HG03469 (cell line): Measurements from ENCODE around the gene KRTAP10-8.
"Not testable (repeated sequence)": the region's sequence is repeated elsewhere in the genome, so short reads cannot be mapped to it uniquely, and the experiment has no call there.

Source experiments
- ATAC-seq: cut with Tn5 transposase; IDR thresholded peaks from one replicate; pipeline ENCODE4 v1.9.1; 2021; ENCODE audit warnings: mild to moderate bottlenecking, moderate library complexity, moderate number of reproducible peaks; ENCODE audit not compliant: unreplicated experiment

Gene KRTAP10-8

DNA sequence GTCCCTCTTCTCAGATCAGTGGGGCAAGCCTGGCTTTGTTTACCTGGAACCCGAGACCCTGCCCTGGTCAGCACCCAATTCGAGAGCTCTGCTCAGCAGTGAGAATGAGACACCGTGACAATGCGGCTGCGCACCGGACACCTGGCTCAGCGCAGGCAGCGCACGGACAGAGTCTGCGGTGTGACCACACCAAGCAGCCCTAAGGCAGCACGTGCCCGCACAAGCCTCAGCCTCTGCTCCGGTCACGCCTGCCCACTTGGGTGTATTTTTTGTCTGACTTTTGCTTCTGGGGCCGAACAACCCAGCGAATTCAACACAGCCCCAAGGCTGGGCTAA, 4.7 kb downstream of the KRTAP10-8 start:
- no peak for ATAC-seq

DNA sequence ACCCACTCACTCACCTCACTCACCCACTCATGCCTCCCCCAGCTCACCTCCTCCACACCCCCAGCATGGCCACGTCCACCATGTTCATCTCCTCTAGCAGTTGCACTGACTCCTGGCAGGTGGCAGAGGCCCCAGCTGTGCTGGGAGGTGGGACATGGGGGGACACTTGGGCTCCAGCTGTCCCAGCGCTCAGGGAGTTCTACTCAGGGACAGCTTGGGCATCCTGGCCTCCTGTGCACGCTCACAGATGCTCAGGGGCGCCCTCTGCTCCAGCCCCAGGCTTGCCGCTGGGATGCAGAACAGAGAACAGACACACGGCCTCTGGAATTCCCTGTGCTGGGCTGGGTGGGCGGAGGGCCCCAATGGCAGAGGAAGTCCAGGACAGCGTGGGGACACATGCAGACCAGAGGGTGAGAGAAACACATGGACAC, 5.2 kb downstream of the KRTAP10-8 start:
- ATAC-seq: no peak

DNA sequence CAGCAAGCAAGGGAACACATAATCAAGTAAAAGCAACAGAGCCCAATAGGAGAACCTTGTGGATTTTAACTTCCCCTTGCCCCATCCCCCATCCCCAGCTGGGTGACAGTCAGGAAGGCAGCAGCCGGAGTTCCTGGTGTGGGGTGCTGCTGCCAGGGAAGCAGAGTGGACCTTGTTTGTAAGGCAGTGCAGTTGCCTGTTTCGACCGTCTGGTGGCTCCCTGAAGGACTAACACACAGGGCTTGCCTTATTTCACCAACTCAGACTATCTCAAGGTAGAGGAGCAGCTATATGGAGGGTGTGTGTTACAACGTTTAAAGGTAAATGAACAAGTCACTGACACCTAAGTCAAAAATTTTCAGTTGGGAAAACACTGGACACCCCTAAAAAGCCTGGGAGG, 6.6 kb downstream of the KRTAP10-8 start:
- no peak for ATAC-seq

DNA sequence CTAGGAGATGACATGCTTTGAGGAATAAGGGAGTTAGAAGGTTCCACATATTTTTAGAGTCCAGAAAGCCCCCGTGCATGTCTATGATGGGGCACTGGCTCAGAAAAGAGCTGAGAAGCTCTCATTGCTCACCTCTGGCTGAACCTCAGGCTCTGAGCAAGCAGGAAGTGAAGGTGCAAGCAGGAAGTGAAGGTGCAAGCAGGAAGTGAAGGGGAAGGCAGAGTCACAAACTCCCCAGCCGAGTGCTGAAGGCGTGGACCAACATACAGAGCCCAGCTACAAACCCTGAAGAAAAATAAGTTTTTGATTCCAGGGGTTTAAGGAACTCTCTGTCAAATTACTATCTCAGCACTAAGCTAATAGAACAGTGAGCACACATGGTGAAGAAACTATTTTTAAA, 7.0 kb downstream of the KRTAP10-8 start:
- ATAC-seq: no peak

DNA sequence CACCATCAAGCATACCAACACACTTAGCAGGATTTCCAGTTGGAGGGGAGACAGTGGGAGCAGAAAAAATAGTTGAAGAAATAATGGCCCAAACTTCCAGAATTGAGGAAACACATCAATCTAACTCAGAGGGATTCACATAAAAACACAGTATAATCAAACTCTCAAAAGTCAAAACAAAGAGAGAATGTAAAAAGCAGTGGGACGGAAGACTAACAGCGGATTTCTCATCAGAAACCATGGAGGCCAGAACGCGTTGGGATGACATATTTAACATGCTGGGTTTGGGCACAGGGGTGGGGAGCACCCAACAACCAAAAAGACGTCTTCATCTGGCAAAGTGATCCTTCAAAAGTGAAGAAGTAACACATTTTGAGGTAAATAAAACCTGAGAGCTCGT, 8.0 kb downstream of the KRTAP10-8 start:
- no peak for ATAC-seq

DNA sequence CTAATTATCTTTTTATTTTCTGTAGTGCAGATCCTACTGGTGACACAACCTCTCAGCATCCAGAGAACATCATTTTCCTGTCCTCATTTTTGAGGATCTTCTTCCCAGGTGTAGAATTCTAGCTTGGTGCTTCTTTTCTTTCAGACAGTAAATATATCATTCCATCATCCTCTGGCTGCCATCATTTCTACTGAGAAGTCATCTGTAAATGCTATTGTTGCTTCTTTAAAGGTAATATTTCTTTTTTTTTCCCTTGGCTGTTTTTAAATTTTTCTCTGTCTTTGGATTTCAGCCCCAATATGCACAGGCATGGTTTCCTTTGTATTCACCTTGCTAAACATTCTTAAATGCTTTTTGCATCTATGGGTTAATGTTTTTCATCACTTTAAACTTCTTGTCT, 11.7 kb downstream of the KRTAP10-8 start:
- ATAC-seq: no peak

DNA sequence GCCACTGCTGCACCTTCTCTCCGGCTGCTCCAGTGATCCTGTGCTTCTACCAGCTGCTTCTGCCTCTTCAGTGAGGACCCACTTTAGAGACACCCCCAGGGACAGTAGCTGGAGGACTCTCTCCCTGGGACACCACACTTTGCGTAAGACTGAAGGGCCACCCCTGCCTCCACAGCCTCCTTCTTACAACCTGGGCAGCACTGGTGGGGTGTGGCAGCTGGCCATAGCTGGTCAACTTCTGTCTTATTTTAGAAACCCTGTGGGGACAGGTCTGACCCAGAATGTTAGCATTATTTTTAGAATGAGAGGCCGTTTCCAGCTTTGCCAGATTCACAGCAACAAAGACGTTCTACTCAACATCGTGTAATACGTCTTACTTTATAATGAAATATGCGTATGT, 13.9 kb downstream of the KRTAP10-8 start:
- ATAC-seq: no peak

DNA sequence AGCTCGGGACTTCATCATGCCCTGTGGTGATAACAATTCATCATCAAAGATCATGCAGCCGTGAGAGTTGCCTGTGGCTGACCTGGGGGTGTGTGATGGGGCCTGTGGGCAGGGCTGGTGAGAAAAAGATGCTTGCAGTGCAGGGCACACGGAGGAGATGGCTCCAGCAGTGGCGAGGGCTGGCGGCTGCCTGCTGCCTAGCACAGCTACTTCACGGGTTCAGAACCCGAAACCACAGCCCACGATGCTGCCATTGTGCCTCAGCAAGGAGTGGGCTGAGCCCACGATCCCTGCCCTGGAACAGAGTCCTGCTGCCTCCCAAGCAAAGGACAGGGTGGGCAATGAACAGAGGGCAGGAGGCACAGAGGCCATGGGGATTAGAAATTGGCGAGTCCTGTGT, 14.4 kb downstream of the KRTAP10-8 start:
- ATAC-seq: no peak

DNA sequence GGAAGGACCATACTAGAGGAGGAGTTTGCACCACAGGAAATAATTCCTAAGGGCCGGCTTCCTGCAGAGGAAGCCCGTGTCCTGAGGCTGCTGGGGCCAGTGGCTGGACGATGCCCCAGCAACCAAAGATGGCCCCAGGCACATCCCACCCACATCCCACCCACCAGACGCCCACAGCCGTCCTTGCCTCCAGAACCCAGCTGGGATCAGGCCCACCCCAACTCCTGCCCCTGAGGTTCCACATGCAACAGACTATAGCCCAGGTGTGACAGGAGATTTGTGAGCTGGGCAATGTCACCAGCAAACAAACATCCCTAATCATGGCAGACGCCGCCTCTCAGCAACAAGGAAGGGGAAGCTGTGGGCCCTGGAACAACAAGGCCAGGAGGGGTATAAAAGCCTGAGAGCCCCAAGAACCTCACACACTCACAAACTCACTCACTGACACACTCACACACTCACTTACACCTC, 14.8 kb downstream of the KRTAP10-8 start, which contains the start of gene KRTAP10-9:
Gene KRTAP10-9, plus strand, starts transcription at position 421 of the 471 bp plus-strand sequence. CDS start 79 bp downstream, outside the sequence.
- no peak for ATAC-seq

DNA sequence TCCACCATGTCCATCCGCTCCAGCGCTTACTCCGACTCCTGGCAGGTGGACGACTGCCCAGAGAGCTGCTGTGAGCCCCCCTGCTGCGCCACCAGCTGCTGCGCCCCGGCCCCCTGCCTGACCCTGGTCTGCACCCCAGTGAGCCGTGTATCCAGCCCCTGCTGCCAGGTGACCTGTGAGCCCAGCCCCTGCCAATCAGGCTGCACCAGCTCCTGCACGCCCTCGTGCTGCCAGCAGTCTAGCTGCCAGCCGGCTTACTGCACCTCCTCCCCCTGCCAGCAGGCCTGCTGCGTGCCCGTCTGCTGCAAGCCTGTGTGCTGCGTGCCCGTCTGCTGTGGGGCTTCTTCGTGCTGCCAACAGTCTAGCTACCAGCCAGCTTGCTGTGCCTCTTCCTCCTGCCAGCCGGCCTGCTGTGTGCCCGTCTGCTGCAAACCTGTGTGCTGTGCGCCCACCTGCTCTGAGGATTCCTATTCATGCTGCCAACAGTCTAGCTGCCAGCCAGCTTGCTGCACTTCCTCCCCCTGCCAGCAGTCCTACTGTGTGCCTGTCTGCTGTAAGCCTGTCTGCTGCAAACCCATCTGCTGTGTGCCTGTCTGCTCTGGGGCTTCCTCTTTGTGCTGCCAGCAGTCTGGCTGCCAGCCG, 15.4 kb downstream of the KRTAP10-8 start:
- not testable (repeated sequence) for ATAC-seq

DNA sequence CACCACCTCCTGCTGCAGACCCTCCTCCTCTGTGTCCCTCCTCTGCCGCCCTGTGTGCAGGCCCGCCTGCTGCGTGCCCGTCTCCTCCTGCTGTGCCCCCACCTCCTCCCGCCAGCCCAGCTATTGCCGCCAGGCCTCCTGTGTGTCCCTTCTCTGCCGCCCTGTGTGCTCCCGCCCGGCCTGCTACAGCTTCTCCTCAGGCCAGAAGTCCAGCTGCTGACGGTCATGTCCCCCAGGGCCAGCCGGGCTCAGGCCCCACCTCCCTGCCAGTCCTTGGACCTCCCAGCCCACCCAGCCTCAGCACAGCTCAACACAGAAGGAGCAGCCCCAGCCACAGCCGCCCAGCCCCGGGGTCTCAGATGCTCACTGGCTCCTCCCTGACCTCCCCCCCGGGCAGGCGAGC, 16.0 kb downstream of the KRTAP10-8 start:
- ATAC-seq: not testable (repeated sequence)

DNA sequence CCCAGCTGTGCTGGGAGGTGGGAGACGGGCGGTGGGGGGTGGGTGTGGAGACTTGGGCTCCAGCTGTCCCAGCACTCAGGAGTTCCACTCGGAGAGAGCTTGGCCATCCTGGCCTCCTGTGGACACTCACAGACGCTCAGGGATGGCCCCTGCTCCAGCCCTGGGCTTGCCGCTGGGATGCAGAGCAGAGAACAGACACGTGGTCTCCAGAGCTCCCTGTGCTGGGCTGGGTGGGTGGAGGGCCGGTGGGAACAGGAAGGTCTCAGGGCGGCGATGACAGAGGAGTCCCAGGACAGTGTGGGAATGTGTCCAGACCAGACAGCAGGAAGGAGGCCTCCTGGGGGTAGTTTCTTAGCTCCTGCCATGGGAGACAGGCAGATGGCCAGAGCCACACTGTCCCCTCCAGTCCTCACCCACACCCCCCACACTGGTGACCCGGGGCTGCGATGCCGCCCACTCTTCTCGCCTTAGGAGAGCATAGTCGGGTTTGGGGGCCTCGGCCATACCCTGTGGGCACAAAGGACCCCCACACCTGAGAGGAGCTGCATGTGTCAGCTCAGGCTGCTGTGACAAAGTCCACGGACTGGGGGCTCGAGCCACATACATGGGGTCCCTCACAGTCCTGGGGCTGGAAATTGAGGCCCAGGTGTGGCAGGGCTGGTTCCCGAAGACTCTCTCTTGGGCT, 17.0 kb downstream of the KRTAP10-8 start:
- no peak for ATAC-seq

DNA sequence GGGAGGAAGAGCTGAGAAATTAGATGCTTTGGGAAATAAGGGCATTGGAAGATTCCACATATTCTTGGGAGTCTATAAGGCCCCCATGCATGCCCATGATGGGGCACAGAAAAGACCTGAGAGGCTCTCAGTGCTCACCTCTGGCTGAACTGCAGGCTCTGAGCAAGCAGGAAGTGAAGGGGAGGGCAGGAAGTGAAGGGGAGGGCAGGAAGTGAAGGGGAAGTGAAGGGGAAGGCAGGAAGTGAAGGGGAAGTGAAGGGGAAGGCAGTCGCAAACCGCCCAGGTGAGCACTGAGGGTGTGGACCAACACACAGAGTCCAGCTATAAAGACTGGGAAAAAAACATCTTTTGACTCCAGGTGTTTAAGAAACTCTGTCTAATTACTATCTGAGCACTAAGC, 18.6 kb downstream of the KRTAP10-8 start:
- no peak for ATAC-seq

DNA sequence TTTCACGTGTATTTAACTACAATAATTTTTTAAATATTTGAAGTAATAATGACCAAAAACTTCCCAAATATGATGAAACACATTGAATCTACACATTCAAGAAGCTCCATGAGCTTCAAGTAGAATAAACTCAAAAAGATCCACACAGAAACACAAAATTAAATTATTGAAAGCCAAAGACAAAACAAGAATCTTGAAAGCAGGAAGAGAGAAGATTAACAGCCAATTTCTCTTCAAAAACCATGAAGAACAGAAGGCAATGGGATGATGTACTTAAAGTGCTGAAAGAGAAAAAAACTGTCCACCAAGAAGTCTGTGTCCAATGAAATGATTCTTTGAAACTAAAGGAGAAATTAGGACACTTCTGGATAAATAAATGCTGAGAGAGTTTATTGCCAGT, 20.2 kb downstream of the KRTAP10-8 start:
- ATAC-seq: no peak

DNA sequence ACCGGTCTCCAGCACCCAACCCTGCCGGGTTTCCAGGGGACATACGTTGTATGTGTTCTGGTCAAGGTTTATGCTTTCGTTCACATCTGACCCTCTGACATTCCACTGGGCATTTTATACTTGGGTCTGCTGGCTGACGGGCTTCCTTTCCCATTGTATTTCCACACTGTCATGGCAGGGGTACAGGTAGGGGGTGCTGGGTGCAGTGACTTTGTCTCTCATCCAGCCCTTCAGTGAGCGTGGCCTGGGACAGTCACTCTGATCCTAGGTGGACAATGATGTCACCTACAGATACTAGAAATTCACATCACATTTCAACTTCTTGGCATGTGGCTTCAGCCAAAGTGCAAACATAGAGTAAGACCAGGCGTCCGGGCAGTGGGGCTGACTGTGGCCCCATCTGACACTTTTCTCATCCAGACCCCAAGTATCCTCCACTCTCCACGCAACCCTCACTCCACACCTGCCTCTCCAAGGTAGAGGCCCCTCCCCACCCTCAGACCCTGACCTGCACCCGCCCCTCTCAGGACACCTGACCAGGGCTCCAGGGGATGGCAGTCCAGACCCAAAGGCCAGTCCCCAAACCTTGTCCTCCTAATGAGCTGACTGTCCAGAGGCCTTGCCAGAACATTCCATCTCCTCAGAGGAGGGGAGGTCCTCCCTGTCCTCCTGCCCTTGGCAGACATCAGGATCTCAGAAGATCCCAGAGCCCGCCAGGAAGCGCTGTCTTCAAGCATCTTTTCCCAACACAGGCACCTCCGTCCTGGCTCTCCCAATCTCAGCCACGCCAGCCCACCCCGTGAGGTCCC, 24.5 kb downstream of the KRTAP10-8 start:
- no peak for ATAC-seq

DNA sequence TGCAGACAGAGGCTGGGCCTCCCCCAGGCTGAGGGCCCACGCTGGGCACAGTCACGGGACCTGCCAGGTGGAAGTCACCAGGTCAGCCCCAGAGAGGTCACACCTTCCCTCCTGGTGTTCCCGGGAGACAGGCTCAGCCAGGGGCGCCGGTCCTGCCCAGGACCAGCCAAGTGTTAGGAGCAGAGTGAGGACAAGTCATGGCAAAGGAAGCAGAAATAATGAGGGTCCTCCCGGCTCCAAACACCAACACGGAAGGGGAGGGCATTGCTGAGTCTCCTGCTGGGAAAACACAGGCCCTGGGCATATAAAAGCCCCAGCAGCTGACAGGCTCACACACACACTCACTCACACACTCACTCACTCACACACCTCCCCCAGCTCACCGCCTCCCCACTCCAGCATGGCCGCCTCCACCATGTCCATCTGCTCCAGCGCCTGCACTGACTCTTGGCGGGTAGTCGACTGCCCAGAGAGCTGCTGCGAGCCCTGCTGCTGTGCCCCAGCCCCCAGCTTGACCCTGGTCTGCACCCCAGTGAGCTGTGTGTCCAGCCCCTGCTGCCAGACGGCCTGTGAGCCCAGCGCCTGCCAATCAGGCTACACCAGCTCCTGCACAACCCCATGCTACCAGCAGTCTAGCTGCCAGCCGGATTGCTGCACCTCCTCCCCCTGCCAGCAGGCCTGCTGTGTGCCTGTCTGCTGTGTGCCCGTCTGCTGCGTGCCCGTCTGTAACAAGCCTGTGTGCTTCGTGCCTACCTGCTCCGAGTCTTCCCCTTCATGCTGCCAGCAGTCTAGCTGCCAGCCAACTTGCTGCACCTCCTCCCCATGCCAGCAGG, 25.4 kb downstream of the KRTAP10-8 start, which contains the start of gene KRTAP10-10:
Gene KRTAP10-10, plus strand, starts transcription at position 339 of the 833 bp plus-strand sequence. Its CDS starts 62 bp downstream, at position 401.
- no peak for ATAC-seq

DNA sequence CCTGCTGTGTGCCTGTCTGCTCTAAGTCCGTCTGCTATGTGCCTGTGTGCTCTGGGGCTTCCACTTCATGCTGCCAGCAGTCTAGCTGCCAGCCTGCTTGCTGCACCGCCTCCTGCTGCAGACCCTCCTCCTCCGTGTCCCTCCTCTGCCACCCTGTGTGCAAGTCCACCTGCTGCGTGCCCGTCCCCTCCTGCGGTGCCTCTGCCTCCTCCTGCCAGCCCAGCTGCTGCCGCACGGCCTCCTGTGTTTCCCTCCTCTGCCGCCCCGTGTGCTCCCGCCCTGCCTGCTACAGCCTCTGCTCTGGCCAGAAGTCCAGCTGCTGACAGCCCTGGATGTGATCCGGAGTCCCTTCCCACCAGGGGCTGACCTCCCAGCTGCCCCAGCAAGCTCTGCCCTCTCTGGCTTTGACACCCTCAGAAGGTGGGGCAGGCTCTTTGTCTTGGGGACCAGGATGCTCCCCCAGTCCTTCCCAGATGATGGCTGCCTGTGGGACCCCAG, 26.0 kb downstream of the KRTAP10-8 start:
- not testable (repeated sequence) for ATAC-seq

DNA sequence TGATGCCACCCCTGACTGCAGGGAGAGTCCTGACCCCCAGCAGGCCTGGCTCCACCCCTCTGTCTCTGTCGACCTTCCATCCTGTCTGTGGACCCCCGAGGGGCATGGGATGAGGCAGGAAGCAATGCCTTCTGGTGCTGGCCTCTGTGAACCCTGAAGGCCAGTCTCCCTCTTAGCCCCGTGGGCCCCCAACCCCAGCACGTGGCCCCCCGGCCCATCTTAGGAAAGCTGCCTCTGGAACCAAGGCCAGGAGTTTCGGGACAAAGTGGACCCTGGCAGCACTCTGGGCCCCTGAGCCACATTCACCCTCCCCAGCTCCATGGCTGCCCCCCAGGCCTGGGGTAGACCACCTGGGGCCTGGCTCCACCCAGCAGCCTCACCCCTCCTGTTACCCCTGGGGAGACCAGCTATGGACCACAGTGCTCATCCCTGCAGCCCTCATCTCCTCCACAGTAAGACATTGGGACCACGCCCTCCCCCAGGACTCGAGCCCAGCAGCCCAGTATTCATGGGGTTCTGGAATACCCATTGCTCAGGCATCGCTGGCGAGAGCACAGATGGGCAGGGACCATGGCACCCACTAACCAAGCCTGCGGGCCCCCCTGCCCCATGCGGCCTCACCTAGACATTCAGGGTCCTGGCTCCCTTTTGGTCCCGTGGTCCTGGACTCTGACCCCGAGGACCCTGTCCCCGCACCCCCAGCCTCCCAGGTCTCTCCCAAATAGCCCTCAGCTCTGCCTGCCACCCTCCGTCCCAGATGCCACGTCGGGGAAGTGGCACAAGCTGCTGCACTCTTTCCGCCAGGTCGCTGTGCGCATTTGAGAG, 26.8 kb downstream of the KRTAP10-8 start:
- not testable (repeated sequence) for ATAC-seq

DNA sequence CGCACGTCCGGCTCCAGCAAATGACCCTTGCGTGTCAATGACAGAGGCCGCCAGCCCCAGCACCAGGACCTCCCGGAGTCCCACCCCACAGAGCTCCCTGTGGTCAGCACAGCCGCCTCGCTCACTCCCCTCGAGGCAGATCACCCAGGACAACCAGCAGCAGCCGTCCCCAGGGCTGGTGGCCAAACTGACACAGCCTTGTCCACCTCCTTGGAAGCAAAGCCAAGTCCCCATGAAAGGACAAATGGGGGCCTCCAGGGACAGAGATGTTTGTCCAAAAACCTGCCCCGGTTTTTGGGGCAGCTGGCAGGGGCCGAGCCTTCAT, 27.4 kb downstream of the KRTAP10-8 start:
- ATAC-seq: no peak

DNA sequence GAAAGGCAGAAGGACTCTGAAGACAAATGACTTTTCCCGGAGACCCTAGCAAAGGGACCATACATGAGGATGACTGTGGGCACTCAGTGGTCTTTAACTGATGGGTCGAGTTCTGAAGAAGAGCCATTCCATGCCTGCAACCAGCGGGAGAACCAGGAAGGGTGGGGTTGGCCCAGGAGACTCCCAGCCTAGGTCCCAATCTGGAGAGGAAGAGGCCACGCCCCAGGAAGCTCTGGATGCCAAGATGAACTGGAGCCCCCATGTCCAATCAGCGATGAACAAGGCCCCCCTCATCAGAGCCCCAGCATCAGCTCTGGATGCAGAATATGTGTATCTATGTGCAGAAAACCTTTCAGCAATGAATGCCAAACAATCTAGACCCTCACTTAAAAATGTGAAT, 28.9 kb downstream of the KRTAP10-8 start:
- ATAC-seq: no peak
